ENCODE results near the gene ITGB8.

The ITGB8 gene

DNA sequence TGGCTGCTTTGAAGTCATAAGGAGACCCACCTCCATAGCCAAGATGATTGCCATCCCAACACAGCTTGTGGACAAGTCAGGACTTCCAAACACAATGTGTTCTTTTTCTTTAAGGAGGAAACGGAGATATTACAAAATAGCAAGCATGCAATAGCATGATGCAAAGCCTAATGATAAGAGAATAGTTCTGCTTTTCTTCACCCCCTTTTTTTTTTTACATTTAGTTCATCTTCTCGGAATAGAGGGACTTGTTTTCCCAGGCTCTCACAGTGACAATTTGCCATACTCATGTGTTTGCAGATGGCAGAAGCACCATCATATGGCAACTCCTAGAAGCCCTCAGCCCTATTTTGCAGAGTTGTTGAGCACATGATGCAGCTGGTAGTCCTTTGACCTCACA is 119.8 kb downstream of the ITGB8 start:
- in situ Hi-C loops (cut with HindIII; ENCODE audit: low sequenced_read_pairs) = no loop called here

DNA sequence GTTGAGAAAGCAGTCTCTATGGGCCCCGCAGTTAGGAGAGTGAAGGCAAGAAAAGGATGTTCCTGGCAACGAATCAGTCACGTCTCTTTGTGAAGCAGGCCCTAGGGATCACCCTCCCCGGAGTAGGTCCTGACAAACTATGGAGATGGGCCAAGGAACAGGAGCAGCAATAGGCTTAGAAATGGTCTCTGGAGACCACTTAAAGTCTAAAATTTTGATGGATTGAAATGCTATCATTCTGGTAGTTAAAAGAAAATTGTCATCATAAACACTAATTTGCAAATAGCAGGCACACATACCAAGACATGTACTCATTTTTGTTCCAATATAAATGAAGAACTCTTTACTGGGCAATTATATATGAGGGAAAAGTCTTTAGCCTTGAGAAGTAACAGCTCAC is 123.5 kb downstream of the ITGB8 start:
- in situ Hi-C loops (cut with HindIII; ENCODE audit: low sequenced_read_pairs) = no loop called here

DNA sequence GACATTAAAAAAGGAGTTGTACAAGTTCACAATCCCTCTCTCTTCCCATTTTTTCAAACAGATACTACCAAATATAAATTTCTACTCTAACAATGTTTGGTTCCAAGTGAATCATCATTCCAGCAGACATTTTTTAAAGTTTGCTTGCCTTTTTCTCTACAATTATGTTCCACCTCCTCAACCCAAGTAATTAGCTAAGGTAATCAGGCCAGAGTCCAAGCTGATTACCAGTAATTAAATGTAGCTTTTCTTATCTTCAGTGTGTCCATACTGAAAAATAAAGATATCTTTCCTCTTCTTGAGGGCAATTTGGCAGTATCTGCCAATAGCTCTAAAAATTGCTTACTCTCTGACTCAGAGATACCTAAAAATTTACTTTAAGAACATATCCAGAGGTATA is 126.0 kb downstream of the ITGB8 start:
- in situ Hi-C loops (cut with HindIII; ENCODE audit: low sequenced_read_pairs) = no loop called here

DNA sequence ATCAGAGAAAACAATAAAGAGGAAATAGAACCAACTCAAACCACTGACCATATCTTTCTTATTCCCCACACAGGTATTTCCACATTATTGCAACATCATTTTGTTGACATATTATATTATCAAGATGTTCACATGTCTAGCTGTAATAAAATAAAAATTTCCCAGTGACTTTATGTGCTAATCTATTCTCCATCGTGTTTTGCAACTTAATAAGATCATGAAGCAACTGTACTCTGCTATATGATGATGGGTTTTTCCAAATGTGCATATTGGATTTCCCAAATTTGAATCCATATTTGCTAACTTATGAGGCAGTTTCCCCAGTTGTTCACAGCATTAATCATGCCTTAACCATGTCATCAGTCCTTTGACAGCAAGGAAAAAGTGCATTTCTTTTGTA is 127.8 kb downstream of the ITGB8 start:
- in situ Hi-C loops (cut with HindIII; ENCODE audit: low sequenced_read_pairs) = no loop called here

DNA sequence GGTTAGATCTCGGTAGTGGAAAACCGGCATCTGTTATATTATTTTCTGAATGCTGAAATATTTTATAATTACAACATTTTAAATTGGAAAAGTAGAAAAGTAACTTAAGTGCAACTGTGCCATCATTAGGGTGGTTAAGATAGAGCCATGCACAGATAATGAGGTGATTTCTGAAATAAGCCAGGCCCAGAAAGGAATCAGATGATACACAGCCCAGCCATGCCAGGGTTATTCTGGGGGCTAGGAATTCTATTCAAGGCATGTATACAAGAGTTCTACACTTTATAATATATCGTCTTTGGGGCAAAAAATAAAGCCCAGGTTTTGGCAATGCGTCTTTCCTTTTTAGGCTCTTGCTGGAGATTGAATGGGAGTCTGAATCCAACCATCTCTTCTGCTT is 128.7 kb downstream of the ITGB8 start:
- in situ Hi-C loops (cut with HindIII; ENCODE audit: low sequenced_read_pairs) = no loop called here

DNA sequence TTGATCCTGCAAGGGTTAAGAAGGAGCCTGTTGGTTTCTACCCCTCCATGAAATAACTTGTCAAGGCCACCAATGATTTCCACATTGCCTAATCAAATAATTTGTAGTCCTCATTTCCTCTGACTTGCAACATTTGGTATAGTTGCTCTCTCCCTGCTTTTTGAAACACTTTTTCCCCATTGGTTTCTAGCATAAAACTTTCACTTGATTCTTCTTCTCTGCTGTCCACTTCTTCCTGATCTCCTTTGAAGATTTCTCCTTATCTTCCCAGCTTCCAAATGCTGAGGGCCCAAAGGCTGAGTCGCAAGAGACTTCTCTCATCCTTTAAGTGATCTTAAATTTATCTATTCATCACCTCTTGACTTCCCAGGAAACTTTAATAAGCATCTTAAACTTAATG is 134.2 kb downstream of the ITGB8 start:
- in situ Hi-C loops (cut with HindIII; ENCODE audit: low sequenced_read_pairs) = no loop called here
